HepG2 (cell line): ENCODE measurements around the gene PNPLA8.

Experiments
- ASH2L ChIP-seq: fragments of 300-600, 200-600 bp; sonication (generic); IDR thresholded peaks from 2 replicates; pipeline ENCODE4 v1.7.0; 2017; ENCODE audit warnings: low read depth, mild to moderate bottlenecking, moderate library complexity, mixed read lengths, low read length; ENCODE audit not compliant: insufficient read length
- CENPX ChIP-seq: sonication (generic); formaldehyde crosslinking; IDR thresholded peaks from 2 replicates; pipeline ENCODE4 v1.9.0; 2021; ENCODE audit warnings: mild to moderate bottlenecking, missing genetic modification reagents, moderate library complexity
- EZH2 ChIP-seq: conservative IDR thresholded peaks from 2 replicates; pipeline ENCODE4 v1.6.1; 2012; ENCODE audit warnings: mild to moderate bottlenecking, low read depth, low read length, moderate library complexity
- FOSL2 ChIP-seq: sonication (generic); formaldehyde crosslinking; IDR thresholded peaks from 2 replicates; pipeline ENCODE4 v1.4.0; 2020; ENCODE audit warnings: missing genetic modification reagents
- HOXA7 ChIP-seq: sonication (generic); formaldehyde crosslinking; IDR thresholded peaks from 2 replicates; pipeline ENCODE4 v1.8.1; 2022; ENCODE audit warnings: mild to moderate bottlenecking, missing genetic modification reagents, moderate library complexity
- MAZ ChIP-seq, 2 experiments: sonication (generic) in 1 of 2; formaldehyde crosslinking in 1 of 2; IDR thresholded peaks; 2 replicates each; pipeline versions ENCODE4 v1.5.0 to v1.6.1; 2012 to 2020; ENCODE audit warnings: low read depth in 2 of 2, mild to moderate bottlenecking in 2 of 2, borderline replicate concordance in 1 of 2, improper control_type of control experiment in 1 of 2, low read length in 1 of 2, missing genetic modification reagents in 1 of 2, moderate library complexity in 1 of 2
- POGK ChIP-seq: sonication (generic); formaldehyde crosslinking; conservative IDR thresholded peaks from 2 replicates; pipeline ENCODE4 v1.8.0; 2022; ENCODE audit warnings: mild to moderate bottlenecking, moderate library complexity, missing genetic modification reagents
- POLR2A ChIP-seq, 2 experiments: IDR thresholded peaks; 2 replicates each; pipeline ENCODE4 v1.6.1; 2011; ENCODE audit warnings: low read depth in 2 of 2, low read length in 2 of 2, mild to moderate bottlenecking in 1 of 2, moderate library complexity in 1 of 2; ENCODE audit not compliant: insufficient read depth in 1 of 2
- TOE1 ChIP-seq: sonication (generic); formaldehyde crosslinking; IDR thresholded peaks from 2 replicates; pipeline ENCODE4 v1.4.0; 2020; ENCODE audit warnings: mild to moderate bottlenecking, missing genetic modification reagents
- ZNF232 ChIP-seq: sonication (generic); formaldehyde crosslinking; IDR thresholded peaks from 2 replicates; pipeline ENCODE4 v1.4.0; 2020; ENCODE audit warnings: missing genetic modification reagents, borderline replicate concordance
- TF ChIP-seq, protein P1 (sequence below): sonication (generic); formaldehyde crosslinking; IDR thresholded peaks from 2 replicates; pipeline ENCODE4 v1.8.0; 2022; ENCODE audit warnings: missing genetic modification reagents, mild to moderate bottlenecking, moderate library complexity, borderline replicate concordance

- no peak for TF ChIP-seq ASH2L
- no peak for TF ChIP-seq TOE1 (CRISPR knock-in tag)
- no peak for TF ChIP-seq FOSL2 (CRISPR knock-in tag)
- no peak for TF ChIP-seq CENPX (CRISPR knock-in tag)
- TF ChIP-seq EZH2 = no peak
- TF ChIP-seq HOXA7 = no peak
- no peak for TF ChIP-seq POLR2A (IDR thresholded peaks at IDR 0.05; ENCODE audit: insufficient read depth in 1 of 2, low read depth in 2 of 2, low read length in 2 of 2)
- TF ChIP-seq, protein P1, sequence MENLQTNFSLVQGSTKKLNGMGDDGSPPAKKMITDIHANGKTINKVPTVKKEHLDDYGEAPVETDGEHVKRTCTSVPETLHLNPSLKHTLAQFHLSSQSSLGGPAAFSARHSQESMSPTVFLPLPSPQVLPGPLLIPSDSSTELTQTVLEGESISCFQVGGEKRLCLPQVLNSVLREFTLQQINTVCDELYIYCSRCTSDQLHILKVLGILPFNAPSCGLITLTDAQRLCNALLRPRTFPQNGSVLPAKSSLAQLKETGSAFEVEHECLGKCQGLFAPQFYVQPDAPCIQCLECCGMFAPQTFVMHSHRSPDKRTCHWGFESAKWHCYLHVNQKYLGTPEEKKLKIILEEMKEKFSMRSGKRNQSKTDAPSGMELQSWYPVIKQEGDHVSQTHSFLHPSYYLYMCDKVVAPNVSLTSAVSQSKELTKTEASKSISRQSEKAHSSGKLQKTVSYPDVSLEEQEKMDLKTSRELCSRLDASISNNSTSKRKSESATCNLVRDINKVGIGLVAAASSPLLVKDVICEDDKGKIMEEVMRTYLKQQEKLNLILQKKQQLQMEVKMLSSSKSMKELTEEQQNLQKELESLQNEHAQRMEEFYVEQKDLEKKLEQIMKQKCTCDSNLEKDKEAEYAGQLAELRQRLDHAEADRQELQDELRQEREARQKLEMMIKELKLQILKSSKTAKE (CRISPR knock-in tag) = no peak
- TF ChIP-seq POGK (CRISPR knock-in tag) = no peak
- no peak for TF ChIP-seq ZNF232
- no peak for TF ChIP-seq MAZ (IDR thresholded peaks at IDR 0.05; ENCODE audit: borderline replicate concordance, low read depth, low read length)
- no peak for TF ChIP-seq MAZ (CRISPR knock-in tag; IDR thresholded peaks at IDR 0.05; ENCODE audit: low read depth)
These were observed 76.4 kb downstream of the PNPLA8 start for GRCh38 chr7:108449521-108449920.
